ENCODE measurements around the gene DISP1. TPM values are rescaled to one million over a fixed set of nuclear protein-coding genes. Genes with fewer than 3 reads are reported as not detected.

DISP1 gene
- total and polyA plus RNA-seq, 10 of the 15 experiments (the other 5 are each of a cell fraction or from before 2014, with no cell fraction given): 0.11 to 1.4 (median 0.72) TPM

DNA sequence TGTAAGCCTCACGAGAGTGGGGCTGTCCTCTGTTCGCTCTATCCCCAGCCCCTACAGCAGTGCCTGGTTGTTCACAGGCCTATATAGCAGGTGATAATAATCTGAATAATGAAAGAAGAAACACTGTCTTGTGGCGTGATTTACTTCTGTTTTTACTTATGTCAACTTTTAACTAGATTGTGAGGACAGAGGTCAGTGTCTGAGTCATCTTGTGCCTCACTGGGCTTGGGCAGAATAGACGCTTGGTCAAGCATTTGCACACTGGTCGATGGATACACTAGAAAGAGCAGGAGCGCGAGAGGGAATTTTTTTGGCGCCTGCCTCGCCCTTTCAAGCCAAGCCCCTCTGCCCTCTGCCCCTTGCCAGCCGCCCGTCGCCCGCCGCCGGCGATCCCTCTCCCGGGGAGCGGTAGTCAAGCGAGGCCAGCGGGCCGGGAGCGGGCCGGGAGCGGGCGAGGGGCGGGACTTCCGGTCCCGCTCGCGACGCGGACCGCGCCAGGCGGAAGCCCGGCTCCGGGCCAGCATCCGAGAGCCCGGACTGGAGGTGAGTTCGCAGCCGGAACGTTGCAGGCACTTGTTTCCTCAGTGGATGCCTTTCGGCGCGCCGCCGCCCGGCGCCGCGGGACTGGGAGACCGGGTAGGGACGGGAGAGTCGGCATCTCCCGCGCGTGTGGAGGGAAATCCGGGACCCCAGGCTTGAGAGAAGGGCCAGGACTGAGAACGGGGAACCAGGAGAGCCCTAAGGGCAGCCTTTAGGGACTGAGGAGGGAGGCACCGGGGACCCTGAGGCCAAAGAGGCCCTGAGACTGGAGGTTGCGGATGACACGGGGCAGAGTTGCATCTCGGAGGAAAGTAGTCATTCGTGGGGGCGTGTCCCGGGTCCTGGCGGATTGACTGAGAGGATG, at the start of gene DISP1 (continued):
- TF ChIP-seq, protein P1, sequence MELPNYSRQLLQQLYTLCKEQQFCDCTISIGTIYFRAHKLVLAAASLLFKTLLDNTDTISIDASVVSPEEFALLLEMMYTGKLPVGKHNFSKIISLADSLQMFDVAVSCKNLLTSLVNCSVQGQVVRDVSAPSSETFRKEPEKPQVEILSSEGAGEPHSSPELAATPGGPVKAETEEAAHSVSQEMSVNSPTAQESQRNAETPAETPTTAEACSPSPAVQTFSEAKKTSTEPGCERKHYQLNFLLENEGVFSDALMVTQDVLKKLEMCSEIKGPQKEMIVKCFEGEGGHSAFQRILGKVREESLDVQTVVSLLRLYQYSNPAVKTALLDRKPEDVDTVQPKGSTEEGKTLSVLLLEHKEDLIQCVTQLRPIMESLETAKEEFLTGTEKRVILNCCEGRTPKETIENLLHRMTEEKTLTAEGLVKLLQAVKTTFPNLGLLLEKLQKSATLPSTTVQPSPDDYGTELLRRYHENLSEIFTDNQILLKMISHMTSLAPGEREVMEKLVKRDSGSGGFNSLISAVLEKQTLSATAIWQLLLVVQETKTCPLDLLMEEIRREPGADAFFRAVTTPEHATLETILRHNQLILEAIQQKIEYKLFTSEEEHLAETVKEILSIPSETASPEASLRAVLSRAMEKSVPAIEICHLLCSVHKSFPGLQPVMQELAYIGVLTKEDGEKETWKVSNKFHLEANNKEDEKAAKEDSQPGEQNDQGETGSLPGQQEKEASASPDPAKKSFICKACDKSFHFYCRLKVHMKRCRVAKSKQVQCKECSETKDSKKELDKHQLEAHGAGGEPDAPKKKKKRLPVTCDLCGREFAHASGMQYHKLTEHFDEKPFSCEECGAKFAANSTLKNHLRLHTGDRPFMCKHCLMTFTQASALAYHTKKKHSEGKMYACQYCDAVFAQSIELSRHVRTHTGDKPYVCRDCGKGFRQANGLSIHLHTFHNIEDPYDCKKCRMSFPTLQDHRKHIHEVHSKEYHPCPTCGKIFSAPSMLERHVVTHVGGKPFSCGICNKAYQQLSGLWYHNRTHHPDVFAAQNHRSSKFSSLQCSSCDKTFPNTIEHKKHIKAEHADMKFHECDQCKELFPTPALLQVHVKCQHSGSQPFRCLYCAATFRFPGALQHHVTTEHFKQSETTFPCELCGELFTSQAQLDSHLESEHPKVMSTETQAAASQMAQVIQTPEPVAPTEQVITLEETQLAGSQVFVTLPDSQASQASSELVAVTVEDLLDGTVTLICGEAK (IDR thresholded peaks at IDR 0.05; ENCODE audit: borderline replicate concordance): peak; percentile 63; the same call in 1 of the 2 replicates
- TF ChIP-seq, protein P2, sequence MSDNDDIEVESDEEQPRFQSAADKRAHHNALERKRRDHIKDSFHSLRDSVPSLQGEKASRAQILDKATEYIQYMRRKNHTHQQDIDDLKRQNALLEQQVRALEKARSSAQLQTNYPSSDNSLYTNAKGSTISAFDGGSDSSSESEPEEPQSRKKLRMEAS (IDR thresholded peaks at IDR 0.05; ENCODE audit: low read depth, low read length): no peak
- TF ChIP-seq CBX3 (IDR thresholded peaks at IDR 0.05; ENCODE audit: borderline replicate concordance, low read depth) (no peak), SREBF2 (IDR thresholded peaks at IDR 0.05; ENCODE audit: low read length) (no peak), BMI1 (IDR thresholded peaks at IDR 0.05; ENCODE audit: borderline replicate concordance) (no peak), NRF1 (conservative IDR thresholded peaks at IDR 0.05; ENCODE audit: low read depth, low read length) (no peak), HDAC2 (IDR thresholded peaks at IDR 0.05) (no peak), POLR2A (IDR thresholded peaks at IDR 0.05; ENCODE audit: low read depth, low read length) (peak; percentile 83), JUND (IDR thresholded peaks at IDR 0.05; ENCODE audit: low read depth, low read length) (no peak), TCF12 (IDR thresholded peaks at IDR 0.05; ENCODE audit: low read depth, low read length) (no peak), RFX5 (IDR thresholded peaks at IDR 0.05; ENCODE audit: low read depth, low read length) (no peak), FOXK2 (IDR thresholded peaks at IDR 0.05) (no peak), CEBPB (IDR thresholded peaks at IDR 0.05; ENCODE audit: borderline replicate concordance in 1 of 2, low read depth in 2 of 2, low read length in 2 of 2) (no peak), EZH2 (IDR thresholded peaks at IDR 0.05; ENCODE audit: borderline replicate concordance, control insufficient read depth, low read depth, low read length) (no peak)
- TF ChIP-seq, protein P3, sequence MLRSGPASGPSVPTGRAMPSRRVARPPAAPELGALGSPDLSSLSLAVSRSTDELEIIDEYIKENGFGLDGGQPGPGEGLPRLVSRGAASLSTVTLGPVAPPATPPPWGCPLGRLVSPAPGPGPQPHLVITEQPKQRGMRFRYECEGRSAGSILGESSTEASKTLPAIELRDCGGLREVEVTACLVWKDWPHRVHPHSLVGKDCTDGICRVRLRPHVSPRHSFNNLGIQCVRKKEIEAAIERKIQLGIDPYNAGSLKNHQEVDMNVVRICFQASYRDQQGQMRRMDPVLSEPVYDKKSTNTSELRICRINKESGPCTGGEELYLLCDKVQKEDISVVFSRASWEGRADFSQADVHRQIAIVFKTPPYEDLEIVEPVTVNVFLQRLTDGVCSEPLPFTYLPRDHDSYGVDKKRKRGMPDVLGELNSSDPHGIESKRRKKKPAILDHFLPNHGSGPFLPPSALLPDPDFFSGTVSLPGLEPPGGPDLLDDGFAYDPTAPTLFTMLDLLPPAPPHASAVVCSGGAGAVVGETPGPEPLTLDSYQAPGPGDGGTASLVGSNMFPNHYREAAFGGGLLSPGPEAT (IDR thresholded peaks at IDR 0.05; ENCODE audit: low read depth): no peak
- TF ChIP-seq, protein P4, sequence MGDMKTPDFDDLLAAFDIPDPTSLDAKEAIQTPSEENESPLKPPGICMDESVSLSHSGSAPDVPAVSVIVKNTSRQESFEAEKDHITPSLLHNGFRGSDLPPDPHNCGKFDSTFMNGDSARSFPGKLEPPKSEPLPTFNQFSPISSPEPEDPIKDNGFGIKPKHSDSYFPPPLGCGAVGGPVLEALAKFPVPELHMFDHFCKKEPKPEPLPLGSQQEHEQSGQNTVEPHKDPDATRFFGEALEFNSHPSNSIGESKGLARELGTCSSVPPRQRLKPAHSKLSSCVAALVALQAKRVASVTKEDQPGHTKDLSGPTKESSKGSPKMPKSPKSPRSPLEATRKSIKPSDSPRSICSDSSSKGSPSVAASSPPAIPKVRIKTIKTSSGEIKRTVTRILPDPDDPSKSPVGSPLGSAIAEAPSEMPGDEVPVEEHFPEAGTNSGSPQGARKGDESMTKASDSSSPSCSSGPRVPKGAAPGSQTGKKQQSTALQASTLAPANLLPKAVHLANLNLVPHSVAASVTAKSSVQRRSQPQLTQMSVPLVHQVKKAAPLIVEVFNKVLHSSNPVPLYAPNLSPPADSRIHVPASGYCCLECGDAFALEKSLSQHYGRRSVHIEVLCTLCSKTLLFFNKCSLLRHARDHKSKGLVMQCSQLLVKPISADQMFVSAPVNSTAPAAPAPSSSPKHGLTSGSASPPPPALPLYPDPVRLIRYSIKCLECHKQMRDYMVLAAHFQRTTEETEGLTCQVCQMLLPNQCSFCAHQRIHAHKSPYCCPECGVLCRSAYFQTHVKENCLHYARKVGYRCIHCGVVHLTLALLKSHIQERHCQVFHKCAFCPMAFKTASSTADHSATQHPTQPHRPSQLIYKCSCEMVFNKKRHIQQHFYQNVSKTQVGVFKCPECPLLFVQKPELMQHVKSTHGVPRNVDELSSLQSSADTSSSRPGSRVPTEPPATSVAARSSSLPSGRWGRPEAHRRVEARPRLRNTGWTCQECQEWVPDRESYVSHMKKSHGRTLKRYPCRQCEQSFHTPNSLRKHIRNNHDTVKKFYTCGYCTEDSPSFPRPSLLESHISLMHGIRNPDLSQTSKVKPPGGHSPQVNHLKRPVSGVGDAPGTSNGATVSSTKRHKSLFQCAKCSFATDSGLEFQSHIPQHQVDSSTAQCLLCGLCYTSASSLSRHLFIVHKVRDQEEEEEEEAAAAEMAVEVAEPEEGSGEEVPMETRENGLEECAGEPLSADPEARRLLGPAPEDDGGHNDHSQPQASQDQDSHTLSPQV (IDR thresholded peaks at IDR 0.05): no peak

Data from GM12878 (cell line).